ENCODE data around the gene OLFML3. TPM values are rescaled to one million over a fixed set of nuclear protein-coding genes. Genes with fewer than 3 reads are reported as not detected.

OLFML3 gene
- total RNA-seq, 1 experiment from 2014 or later = 7.0 TPM

Other genes starting within 250 kb of the OLFML3 start
- gene PHTF1, start 220.0 kb upstream of the OLFML3 start, total RNA-seq (2014; rRNA removed) = 23.4 and 27.3 TPM in 2 replicates
- 8.4 and 11.7 TPM in 2 replicates for gene RSBN1, start 167.0 kb upstream of the OLFML3 start, total RNA-seq (2014; rRNA removed)
- 0.04 and 0.17 TPM in 2 replicates for gene PTPN22, start 107.8 kb upstream of the OLFML3 start, total RNA-seq (2014; rRNA removed)
- 0.29 TPM in 1 of 2 replicates, not detected in the other for gene BCL2L15, start 91.9 kb upstream of the OLFML3 start, total RNA-seq (2014; rRNA removed)
- gene AP4B1, start 74.7 kb upstream of the OLFML3 start, total RNA-seq (2014; rRNA removed) = 15.5 and 15.8 TPM in 2 replicates
- gene DCLRE1B, start 74.1 kb upstream of the OLFML3 start, total RNA-seq (2014; rRNA removed) = 12.6 and 13.2 TPM in 2 replicates
- gene HIPK1, start 50.1 kb upstream of the OLFML3 start, total RNA-seq (2014; rRNA removed) = 18.7 and 19.9 TPM in 2 replicates
- not detected in 2 replicates for gene SYT6, start 174.4 kb downstream of the OLFML3 start, total RNA-seq (2014; rRNA removed)

All from PC-3 (cell line).